Activated T-helper 1 cell treated with anti-CD3 and anti-CD28 coated beads, Interleukin-2, amount 50 U/mL, for 16 hours (primary cell): Measurements from ENCODE around the gene PROZ.
"Not testable (repeated sequence)": the region's sequence is repeated elsewhere in the genome, so short reads cannot be mapped to it uniquely, and the experiment has no call there.

Experiments used
- DNase-seq, 2 donors: peaks; one replicate each; pipeline ENCODE4 v3.0.0-alpha.2; 2020; ENCODE audit warnings: low read depth in 1 of 2, low spot score in 1 of 2

PROZ gene, protein sequence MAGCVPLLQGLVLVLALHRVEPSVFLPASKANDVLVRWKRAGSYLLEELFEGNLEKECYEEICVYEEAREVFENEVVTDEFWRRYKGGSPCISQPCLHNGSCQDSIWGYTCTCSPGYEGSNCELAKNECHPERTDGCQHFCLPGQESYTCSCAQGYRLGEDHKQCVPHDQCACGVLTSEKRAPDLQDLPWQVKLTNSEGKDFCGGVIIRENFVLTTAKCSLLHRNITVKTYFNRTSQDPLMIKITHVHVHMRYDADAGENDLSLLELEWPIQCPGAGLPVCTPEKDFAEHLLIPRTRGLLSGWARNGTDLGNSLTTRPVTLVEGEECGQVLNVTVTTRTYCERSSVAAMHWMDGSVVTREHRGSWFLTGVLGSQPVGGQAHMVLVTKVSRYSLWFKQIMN

DNA sequence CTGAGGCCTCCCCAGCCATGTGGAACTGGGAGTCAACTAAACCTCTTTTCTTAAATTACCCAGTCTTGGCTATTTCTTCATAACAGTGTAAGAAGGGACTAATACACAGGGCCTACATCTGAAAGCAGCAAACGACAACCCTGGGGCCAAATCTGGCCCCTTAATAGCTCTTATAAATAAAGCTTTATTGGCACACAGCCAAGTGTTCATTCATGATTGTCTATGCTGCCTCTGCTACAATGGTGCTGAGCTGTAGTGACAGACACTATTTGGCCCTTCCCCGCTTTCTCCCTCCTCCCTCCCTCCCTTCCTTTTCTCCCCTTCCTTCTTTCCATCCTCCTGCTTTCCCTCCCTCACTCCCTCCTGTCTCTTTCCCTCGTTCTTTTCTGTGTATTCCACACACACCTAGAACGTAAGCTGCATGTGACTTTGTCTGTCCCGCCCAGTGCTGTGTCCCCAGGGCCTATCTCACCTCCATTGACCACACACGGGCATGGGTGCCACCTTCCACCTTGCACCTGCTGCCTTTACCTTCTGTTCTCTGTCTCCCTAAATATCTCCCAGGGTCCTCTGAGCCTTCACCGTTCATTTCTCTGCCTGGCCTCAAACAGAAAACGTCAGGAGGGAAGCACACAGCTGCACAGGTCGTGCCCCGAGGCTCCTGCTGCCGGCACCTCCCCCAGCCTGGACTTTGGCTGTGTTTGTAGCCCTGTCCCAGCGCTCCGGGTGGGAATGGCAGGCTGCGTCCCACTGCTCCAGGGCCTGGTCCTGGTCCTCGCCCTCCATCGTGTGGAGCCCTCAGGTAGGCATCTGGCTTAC lies at the start of gene PROZ:
TSS of gene PROZ (plus strand) at position 720 of the 819 bp plus-strand sequence. CDS start at position 733, 13 bp downstream.
- DNase-seq: no peak

DNA sequence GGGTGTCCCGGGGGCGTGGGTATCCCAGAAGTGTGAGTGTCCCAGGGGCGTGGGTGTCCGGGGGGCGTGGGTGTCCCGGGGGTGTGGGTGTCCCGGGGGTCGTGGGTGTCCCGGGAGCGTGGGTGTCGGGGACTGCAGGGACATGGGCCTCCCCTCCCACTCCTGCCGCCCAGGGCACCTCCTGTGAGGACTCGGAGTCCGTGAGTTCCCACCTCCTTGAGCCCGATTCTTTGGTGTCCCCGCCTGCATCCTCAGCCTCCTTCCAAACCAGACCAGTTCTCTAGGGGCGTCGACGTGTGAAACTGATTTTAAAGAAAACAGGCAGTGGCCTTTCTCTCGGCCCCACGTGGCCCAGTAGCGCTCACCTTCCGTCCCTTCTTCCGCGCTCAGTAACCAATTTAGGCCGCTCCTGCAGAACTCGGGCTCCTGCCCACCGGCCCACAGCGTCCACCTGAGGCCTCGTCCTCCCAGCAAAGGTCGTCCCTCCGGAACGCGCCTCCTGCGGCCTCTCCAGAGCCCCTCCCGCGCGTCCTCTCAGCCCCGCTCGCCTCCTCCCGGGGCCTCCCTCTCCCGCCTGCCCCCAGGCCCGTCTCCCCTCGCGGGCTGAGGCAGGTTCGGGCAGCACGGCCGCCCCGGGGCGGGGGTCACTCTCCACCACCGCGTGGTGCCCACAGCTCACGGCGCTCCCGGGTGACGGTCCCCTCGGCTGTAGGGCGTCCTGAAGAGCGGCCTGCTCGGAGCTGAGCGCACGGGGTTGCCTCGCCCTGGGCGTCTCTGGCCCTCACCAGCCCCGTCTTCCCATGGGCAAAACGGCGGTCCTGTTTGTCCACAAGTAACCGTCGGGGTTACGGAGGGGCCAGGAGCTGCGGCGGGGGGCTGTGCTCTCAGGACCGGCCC lies 49.0 kb upstream of the PROZ start:
- no peak for DNase-seq

DNA sequence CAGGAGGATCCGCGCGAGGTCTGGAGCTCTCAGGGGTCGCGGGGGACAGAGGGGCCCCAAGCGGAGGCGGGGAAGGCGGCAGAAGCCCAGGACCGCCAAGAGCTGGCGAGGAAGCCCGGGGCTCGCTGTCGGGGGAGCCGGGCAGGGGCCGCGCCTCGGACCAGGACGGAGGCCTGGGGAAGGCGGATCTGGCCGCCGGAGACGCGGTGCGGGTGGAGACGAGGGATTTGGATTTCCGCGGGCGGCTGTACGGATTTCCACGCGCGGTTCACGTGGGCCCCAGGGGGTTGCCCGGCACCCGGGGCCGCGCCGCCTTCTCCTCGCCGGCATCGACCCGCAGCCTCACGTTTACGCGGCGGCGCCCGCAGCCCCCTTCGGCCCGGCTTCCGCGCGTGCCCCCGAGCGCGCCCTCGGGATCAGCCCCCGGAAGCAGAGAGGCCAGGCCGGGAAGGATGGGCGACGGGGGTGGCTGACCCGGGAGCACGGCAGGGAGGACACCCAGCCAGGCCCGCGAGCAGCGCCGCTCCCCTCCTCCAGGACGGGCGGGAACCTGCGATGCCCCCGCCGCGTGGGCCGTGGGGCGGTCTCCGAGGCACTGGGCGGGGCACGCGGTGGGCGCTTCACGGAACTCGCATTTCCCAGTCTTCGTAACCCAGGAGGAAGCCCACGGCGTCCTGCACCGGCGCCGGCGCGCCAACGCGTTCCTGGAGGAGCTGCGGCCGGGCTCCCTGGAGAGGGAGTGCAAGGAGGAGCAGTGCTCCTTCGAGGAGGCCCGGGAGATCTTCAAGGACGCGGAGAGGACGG lies 48.2 kb upstream of the PROZ start:
- DNase-seq: no peak

DNA sequence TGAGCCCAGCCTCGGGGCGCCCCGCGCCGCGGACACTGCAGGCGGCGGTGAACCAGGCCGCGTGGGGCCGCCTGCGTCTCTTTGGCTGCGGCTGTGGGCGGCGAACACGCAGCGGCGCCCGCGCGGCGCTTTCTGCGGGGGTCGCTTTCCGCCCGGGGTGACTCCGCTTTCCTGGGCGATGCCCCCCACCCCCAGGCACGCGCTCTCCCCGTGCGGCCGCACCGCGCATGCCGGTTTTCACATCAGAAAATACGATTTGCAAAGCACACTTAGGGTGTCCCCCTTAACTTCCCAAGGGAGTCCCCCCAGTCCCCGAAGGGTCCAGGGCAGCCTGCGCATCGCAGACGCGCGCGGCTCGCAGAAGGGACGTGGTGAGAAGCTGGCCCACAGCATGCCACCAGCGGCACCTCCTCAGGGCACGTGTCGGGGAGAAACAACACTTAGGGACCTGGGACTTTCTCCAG lies 47.6 kb upstream of the PROZ start:
- no peak for DNase-seq

DNA sequence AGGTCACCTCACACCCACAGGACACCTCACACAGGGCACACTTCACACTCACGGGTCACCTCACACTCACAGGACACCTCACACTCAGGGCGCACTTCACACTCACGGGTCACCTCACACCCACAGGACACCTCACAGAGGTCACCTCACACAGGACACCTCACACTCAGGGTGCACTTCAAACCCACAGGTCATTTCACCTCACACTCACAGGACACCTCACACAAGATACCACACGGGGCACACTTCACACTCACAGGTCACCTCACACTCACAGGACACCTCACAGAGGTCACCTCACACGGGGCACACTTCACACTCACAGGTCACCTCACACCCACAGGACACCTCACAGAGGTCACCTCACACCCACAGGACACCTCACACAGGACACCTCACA lies 46.6 kb upstream of the PROZ start:
- not testable (repeated sequence) for DNase-seq

GRCh38 chr13:113112475-113112874 lies 46.0 kb upstream of the PROZ start:
- peak in 1 of 2 donors; percentile 1 for DNase-seq

GRCh38 chr13:113112893-113113845 lies 45.3 kb upstream of the PROZ start:
- peak in 1 of 2 donors; percentile 1 for DNase-seq

- peak in 1 of 2 donors; percentile 1 for DNase-seq
Measured at GRCh38 chr13:113113846-113114271, 44.6 kb upstream of the PROZ start.

- peak in 1 of 2 donors; percentile 2 for DNase-seq
Measured at GRCh38 chr13:113114511-113115362, 43.7 kb upstream of the PROZ start.

GRCh38 chr13:113115363-113116205 lies 42.9 kb upstream of the PROZ start:
- peak in 1 of 2 donors; percentile 1 for DNase-seq

DNA sequence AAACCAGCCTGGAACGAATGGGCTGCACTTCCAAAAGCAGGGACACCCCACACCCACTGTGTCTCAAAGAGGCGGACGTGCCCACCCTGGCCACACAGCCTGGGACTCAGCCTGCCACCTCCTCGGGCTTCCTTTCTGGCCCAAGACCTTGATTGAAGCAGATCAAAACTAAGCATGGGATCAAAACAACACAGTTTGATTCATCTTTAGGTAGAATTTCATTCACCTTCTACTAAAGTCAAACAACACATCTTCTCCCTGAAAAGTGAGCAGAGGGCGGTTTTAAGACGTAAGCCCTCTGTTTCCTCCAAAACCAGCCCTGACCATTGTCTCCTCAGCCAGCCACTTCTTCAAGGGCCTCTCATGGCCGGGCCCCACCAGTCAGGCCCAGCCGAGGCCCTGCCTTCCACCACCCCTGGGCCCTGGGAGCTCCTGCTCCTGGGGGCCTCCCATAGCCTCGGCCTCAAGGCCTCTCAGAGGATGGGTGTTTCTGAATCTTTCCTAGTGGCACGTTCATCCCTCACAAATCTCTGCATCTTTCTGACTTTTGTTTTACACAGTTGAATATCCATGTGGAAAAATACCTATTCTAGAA lies 42.1 kb upstream of the PROZ start:
- DNase-seq: peak in 1 of 2 donors; percentile 0

GRCh38 chr13:113116871-113117271 lies 41.6 kb upstream of the PROZ start:
- no peak for DNase-seq

GRCh38 chr13:113117335-113117872 lies 41.0 kb upstream of the PROZ start:
- no peak for DNase-seq

GRCh38 chr13:113117911-113118260 lies 40.6 kb upstream of the PROZ start:
- DNase-seq: no peak

- no peak for DNase-seq
Measured at GRCh38 chr13:113118261-113119021, 40.0 kb upstream of the PROZ start.
